PC-9 (cell line): ENCODE measurements around the gene TULP4.
"Not testable (repeated sequence)": the region's sequence is repeated elsewhere in the genome, so short reads cannot be mapped to it uniquely, and the experiment has no call there.

Experiments
- EZH2 ChIP-seq: fragments of 200-600 bp; sonication (generic); IDR thresholded peaks from 2 replicates; pipeline ENCODE4 v1.8.0; 2017; ENCODE audit warnings: antibody characterized with exemption, low read depth
- TF ChIP-seq, protein P1 (sequence below): fragments of 200-600 bp; sonication (generic); conservative IDR thresholded peaks from 2 replicates; pipeline ENCODE4 v1.6.1; 2017; ENCODE audit warnings: mixed run types, antibody characterized with exemption, mild to moderate bottlenecking, moderate library complexity

DNA sequence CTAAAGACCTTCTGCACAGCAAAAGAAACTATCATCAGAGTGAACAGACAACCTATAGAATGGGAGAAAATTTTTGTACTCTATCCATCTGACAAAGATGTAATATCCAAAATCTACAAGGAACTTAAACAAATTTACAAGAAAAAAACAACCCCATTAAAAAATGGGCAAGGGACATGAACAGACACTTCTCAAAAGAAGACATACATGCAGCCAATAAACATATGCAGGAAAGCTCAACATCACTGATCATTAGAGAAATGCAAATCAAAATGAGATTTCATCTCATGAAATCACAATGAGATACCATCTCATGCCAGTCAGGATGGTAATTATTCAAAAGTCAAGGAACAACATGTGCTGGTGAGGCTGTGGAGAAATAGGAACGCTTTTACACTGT is 215.6 kb downstream of the TULP4 start:
- TF ChIP-seq, protein P1, sequence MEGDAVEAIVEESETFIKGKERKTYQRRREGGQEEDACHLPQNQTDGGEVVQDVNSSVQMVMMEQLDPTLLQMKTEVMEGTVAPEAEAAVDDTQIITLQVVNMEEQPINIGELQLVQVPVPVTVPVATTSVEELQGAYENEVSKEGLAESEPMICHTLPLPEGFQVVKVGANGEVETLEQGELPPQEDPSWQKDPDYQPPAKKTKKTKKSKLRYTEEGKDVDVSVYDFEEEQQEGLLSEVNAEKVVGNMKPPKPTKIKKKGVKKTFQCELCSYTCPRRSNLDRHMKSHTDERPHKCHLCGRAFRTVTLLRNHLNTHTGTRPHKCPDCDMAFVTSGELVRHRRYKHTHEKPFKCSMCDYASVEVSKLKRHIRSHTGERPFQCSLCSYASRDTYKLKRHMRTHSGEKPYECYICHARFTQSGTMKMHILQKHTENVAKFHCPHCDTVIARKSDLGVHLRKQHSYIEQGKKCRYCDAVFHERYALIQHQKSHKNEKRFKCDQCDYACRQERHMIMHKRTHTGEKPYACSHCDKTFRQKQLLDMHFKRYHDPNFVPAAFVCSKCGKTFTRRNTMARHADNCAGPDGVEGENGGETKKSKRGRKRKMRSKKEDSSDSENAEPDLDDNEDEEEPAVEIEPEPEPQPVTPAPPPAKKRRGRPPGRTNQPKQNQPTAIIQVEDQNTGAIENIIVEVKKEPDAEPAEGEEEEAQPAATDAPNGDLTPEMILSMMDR: not testable (repeated sequence)
- TF ChIP-seq EZH2: not testable (repeated sequence)
